Measurements from ENCODE around the gene CXCR4.

DNA sequence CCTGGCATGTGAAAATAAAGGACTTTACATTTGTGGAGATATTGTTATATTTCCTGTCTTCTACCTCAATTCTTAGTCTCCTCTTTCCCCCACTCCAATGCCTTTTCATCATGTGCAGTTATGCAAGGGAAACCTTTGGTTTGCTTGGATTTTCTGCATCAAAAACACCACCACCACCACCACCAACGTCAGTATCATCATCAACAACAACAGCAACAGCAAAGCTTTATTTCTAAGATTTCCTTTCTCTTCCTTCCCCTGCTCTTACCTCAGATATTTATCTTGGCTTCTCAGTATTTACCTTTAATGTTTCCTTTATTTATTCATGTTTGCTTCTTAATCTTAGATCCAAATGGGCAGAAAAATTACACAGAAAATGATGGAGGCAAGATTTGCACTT lies 26.1 kb downstream of the CXCR4 start:
- TF ChIP-seq, protein P1, sequence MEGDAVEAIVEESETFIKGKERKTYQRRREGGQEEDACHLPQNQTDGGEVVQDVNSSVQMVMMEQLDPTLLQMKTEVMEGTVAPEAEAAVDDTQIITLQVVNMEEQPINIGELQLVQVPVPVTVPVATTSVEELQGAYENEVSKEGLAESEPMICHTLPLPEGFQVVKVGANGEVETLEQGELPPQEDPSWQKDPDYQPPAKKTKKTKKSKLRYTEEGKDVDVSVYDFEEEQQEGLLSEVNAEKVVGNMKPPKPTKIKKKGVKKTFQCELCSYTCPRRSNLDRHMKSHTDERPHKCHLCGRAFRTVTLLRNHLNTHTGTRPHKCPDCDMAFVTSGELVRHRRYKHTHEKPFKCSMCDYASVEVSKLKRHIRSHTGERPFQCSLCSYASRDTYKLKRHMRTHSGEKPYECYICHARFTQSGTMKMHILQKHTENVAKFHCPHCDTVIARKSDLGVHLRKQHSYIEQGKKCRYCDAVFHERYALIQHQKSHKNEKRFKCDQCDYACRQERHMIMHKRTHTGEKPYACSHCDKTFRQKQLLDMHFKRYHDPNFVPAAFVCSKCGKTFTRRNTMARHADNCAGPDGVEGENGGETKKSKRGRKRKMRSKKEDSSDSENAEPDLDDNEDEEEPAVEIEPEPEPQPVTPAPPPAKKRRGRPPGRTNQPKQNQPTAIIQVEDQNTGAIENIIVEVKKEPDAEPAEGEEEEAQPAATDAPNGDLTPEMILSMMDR (conservative IDR thresholded peaks at IDR 0.05): no peak
- no peak for TF ChIP-seq EZH2 (IDR thresholded peaks at IDR 0.05; ENCODE audit: low read depth)

All from PC-9 (cell line).